HT-29 (cell line): ENCODE results near the gene ZHX3. TPM values are rescaled to one million over a fixed set of nuclear protein-coding genes. Genes with fewer than 3 reads are reported as not detected.

Source experiments
- DNase-seq: peaks from one replicate; pipeline ENCODE4 v3.0.0-alpha.2; 2015; ENCODE audit warnings: low spot score
- total RNA-seq: library from RNA; depleted of rRNA; stranded (reverse); fragments of >200 nt; shearing (Covaris generic); gene quantifications from 2 replicates; pipeline ENCODE4 v1.2.3, GENCODE V29; 2014; rRNA removed

The ZHX3 gene
- total RNA-seq, result 6.0 and 7.0 TPM in 2 replicates

GRCh38 chr20:41317546-41318270, at the start of gene ZHX3:
Gene ZHX3 (minus strand): TSS chr20:41317731. CDS start chr20:41204916, 112,815 bp downstream.
- DNase-seq, result peak; percentile 99

DNA sequence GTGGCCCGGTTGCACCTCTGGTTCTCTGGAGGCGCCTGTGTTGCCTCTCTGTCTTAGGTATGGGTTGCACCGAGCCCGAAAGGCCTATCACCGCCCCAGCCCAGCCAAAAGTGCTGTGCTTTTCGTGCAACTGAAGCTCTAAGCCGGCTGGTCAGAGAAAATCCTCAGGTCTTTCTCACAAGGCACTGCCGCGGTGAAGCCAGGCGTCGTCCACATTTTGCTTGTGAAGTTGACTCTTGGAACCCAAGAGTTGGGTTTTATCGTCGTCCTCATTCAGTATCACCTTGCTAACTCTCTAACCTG, 49.8 kb upstream of the ZHX3 start:
- DNase-seq, result no peak

- no peak for DNase-seq
Measured at GRCh38 chr20:41366546-41367392, 49.2 kb upstream of the ZHX3 start, which contains the start of gene EMILIN3. Gene EMILIN3 (minus strand): TSS chr20:41366818. CDS start chr20:41366634, 184 bp downstream.

GRCh38 chr20:41365777-41366545, 48.4 kb upstream of the ZHX3 start:
- DNase-seq, result no peak

GRCh38 chr20:41364967-41365765, 47.6 kb upstream of the ZHX3 start:
- no peak for DNase-seq

- DNase-seq, result no peak
Measured at GRCh38 chr20:41364236-41364855, 46.8 kb upstream of the ZHX3 start.

GRCh38 chr20:41363601-41364000, 46.1 kb upstream of the ZHX3 start:
- DNase-seq, result no peak

GRCh38 chr20:41362748-41363140, 45.2 kb upstream of the ZHX3 start:
- no peak for DNase-seq

- no peak for DNase-seq
Measured at GRCh38 chr20:41361757-41362747, 44.5 kb upstream of the ZHX3 start.

DNA sequence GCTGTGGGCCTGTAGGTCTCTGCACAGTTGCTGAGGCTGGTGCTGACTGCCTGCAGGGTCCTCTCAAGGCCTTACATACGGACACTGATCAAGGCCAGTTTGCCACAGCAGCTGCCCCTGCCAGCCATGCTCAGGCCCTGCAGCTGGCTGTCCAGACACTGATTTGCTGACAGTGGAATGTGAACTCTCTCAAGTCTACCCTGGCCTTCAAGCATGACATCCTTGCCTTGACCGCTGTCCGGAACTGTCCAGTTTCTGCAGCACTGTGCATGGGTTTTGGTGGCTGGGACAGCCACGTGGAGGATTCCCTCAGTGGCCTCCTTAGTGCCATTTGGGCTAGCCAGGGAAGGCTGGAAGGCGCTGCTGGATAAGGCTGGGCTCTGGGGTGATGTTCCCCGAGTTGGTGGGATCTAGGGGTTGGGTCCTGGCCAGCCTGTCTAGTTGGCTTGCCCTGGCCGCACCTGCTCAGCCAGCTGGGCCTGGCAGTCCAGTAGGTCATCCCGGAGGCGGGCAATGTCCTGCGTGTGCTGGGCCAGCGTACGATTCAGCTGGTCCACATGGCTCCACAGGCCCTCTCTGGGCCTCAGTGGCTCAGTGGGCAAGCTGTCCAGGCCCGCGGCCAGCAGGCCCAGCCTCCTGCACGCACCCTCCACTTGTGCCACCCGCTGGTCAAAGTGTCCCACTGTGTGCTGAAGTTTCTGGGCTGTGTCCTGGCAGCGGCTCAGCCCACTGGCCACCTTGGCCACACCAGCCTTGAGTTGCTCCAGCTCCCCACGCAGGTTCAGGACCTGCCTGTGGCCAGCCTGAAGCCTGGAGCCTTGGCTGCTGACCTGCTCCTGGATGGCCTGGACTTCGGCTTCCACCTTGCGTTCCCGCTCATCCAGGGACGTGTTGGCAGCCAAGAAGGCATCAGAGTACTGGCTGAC, 43.6 kb upstream of the ZHX3 start:
- no peak for DNase-seq

GRCh38 chr20:41359541-41360011, 42.0 kb upstream of the ZHX3 start:
- DNase-seq, result no peak

DNA sequence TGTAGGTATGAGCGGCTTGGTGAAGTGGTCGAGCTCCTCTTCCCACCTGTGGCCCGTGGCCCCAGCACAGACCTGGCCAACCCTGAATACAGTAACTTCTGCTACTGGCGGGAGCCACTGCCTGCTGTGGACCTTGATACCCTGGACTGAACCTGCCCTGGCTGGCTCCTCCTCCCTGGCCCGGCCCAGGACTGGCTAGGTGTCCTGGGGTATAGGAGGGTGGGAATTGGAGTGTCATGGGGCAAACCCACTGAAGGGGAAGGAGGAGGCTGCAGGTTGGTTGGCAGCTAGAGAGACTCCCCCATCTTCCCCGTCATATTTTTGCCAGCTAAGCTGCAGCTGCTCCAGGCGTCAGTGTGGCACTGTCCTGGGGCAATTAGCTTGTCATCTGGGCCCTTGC, 41.2 kb upstream of the ZHX3 start:
- DNase-seq, result no peak

DNA sequence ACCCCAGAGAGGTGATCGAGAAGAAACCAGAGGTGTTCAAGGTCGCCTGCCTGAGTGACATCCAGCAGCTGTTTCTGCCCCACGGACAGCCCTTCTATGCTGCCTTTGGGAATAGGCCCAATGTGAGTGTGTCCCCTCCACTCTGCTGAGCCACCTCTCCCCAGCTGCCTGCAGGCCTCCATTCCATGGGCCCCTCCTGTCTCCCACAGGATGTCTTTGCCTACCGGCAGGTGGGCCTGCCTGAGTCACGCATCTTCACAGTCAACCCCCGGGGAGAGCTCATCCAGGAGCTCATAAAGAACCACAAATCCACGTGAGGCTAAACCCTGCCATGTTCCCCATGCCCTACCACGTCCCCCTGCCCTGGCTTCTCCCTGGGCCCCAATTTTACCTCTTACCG, 40.7 kb upstream of the ZHX3 start:
- DNase-seq, result no peak

- DNase-seq, result no peak
Measured at GRCh38 chr20:41357424-41358163, 40.1 kb upstream of the ZHX3 start.

DNA sequence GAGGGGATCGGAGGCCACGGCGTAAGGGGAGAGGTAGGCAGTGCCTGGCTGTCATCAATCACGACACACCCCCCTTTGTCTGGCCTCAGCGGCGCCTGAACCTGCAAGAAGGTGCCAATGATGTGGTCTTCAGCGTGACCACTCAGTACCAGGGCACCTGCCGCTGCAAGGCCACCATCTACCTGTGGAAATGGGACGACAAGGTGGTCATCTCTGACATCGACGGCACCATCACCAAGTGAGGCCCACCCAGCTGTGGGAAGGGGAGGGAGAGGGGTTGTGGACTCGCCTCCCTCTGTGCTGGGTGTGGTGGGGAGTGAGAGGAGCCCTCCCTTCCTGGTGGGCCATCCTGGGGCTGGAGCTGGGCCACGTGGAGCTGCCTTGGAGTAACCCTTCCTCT, 39.4 kb upstream of the ZHX3 start:
- no peak for DNase-seq

GRCh38 chr20:41355598-41356203, 38.2 kb upstream of the ZHX3 start:
- no peak for DNase-seq

GRCh38 chr20:41355192-41355591, 37.7 kb upstream of the ZHX3 start:
- DNase-seq, result no peak
